ENCODE data around the gene HIVEP3. TPM values are rescaled to one million over a fixed set of nuclear protein-coding genes. Genes with fewer than 3 reads are reported as not detected.

Gene HIVEP3
- total RNA-seq, 1 experiment from 2014 or later = 0.55 TPM

GRCh38 chr1:41740058-41740457 lies 178.7 kb downstream of the HIVEP3 start:
- DNase-seq (ENCODE audit: low spot score) (no peak), ATAC-seq (no peak)
- no peaks in the 10 kb centered on the region for H3K9me3 Mint-ChIP-seq
- ChIA-PET POLR2A (no interaction called here), CTCF (no interaction called here)
- no peak overlapping the region for H3K4me3 Mint-ChIP-seq
- H3K27ac Mint-ChIP-seq = no peak overlapping the region
- no peaks in the 10 kb centered on the region for H3K27me3 Mint-ChIP-seq (ENCODE audit: low read depth)
- H3K4me1 Mint-ChIP-seq = peaks cover 4% of the 10 kb centered on the region
- no peaks in the 10 kb centered on the region for H3K36me3 Mint-ChIP-seq
- TF ChIP-seq TCF7 (CRISPR knock-in tag; IDR thresholded peaks at IDR 0.05; ENCODE audit: low read depth) = no peak
- no peak for TF ChIP-seq NR2C2 (CRISPR knock-in tag; IDR thresholded peaks at IDR 0.05)
- no peak for TF ChIP-seq KAT7 (CRISPR knock-in tag; IDR thresholded peaks at IDR 0.05; ENCODE audit: borderline replicate concordance)
- TF ChIP-seq MAX (CRISPR knock-in tag; IDR thresholded peaks at IDR 0.05) = no peak
- no peak for TF ChIP-seq ZNF671 (CRISPR knock-in tag; IDR thresholded peaks at IDR 0.05)
- TF ChIP-seq IRF2 (CRISPR knock-in tag; IDR thresholded peaks at IDR 0.05; ENCODE audit: borderline replicate concordance, low read depth) = no peak
- TF ChIP-seq, protein P1, sequence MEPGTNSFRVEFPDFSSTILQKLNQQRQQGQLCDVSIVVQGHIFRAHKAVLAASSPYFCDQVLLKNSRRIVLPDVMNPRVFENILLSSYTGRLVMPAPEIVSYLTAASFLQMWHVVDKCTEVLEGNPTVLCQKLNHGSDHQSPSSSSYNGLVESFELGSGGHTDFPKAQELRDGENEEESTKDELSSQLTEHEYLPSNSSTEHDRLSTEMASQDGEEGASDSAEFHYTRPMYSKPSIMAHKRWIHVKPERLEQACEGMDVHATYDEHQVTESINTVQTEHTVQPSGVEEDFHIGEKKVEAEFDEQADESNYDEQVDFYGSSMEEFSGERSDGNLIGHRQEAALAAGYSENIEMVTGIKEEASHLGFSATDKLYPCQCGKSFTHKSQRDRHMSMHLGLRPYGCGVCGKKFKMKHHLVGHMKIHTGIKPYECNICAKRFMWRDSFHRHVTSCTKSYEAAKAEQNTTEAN (CRISPR knock-in tag; IDR thresholded peaks at IDR 0.05) = no peak
- TF ChIP-seq, protein P2, sequence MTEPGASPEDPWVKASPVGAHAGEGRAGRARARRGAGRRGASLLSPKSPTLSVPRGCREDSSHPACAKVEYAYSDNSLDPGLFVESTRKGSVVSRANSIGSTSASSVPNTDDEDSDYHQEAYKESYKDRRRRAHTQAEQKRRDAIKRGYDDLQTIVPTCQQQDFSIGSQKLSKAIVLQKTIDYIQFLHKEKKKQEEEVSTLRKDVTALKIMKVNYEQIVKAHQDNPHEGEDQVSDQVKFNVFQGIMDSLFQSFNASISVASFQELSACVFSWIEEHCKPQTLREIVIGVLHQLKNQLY (CRISPR knock-in tag; IDR thresholded peaks at IDR 0.05) = no peak
- no peak for TF ChIP-seq E2F5 (CRISPR knock-in tag; IDR thresholded peaks at IDR 0.05)
- no peak for TF ChIP-seq CBFB (CRISPR knock-in tag; IDR thresholded peaks at IDR 0.05; ENCODE audit: low read depth)
- TF ChIP-seq ZNF138 (CRISPR knock-in tag; conservative IDR thresholded peaks at IDR 0.05) = no peak
- TF ChIP-seq ZNF232 (CRISPR knock-in tag; IDR thresholded peaks at IDR 0.05) = no peak
- TF ChIP-seq GTF2I (CRISPR knock-in tag; conservative IDR thresholded peaks at IDR 0.05) = no peak
- no peak for TF ChIP-seq PREB (CRISPR knock-in tag; IDR thresholded peaks at IDR 0.05; ENCODE audit: borderline replicate concordance)
- no peak for TF ChIP-seq ETV6 (CRISPR knock-in tag; IDR thresholded peaks at IDR 0.05)
- no peak for TF ChIP-seq ATF1 (CRISPR knock-in tag; IDR thresholded peaks at IDR 0.05)
- TF ChIP-seq ZNF512 (CRISPR knock-in tag; IDR thresholded peaks at IDR 0.05; ENCODE audit: borderline replicate concordance) = no peak
- TF ChIP-seq, protein P3, sequence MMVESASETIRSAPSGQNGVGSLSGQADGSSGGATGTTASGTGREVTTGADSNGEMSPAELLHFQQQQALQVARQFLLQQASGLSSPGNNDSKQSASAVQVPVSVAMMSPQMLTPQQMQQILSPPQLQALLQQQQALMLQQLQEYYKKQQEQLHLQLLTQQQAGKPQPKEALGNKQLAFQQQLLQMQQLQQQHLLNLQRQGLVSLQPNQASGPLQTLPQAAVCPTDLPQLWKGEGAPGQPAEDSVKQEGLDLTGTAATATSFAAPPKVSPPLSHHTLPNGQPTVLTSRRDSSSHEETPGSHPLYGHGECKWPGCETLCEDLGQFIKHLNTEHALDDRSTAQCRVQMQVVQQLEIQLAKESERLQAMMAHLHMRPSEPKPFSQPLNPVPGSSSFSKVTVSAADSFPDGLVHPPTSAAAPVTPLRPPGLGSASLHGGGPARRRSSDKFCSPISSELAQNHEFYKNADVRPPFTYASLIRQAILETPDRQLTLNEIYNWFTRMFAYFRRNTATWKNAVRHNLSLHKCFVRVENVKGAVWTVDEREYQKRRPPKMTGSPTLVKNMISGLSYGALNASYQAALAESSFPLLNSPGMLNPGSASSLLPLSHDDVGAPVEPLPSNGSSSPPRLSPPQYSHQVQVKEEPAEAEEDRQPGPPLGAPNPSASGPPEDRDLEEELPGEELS (CRISPR knock-in tag; IDR thresholded peaks at IDR 0.05) = no peak

Measured in WTC11 (cell line).